ENCODE results near the gene ATN1. TPM values are rescaled to one million over a fixed set of nuclear protein-coding genes. Genes with fewer than 3 reads are reported as not detected.

The ATN1 gene
- total and polyA plus RNA-seq, 9 of the 15 experiments (the other 6 are each of a cell fraction or from before 2014, with no cell fraction given) = 0.15 to 49.8 (median 2.7) TPM

GRCh38 chr12:6890789-6891645 is 36.7 kb upstream of the ATN1 start (continued):
- TF ChIP-seq, protein P1, sequence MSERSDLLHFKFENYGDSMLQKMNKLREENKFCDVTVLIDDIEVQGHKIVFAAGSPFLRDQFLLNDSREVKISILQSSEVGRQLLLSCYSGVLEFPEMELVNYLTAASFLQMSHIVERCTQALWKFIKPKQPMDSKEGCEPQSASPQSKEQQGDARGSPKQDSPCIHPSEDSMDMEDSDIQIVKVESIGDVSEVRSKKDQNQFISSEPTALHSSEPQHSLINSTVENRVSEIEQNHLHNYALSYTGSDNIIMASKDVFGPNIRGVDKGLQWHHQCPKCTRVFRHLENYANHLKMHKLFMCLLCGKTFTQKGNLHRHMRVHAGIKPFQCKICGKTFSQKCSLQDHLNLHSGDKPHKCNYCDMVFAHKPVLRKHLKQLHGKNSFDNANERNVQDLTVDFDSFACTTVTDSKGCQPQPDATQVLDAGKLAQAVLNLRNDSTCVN (CRISPR knock-in tag; IDR thresholded peaks at IDR 0.05) = no peak
- TF ChIP-seq KDM4B (IDR thresholded peaks at IDR 0.05; ENCODE audit: borderline replicate concordance in 2 of 2, low read depth in 1 of 2) = no peak
- peak; percentile 93 for TF ChIP-seq POLR2H (tag; IDR thresholded peaks at IDR 0.05; ENCODE audit: low read depth)
- 0 out of 2 replicates have a peak, but pooled peaks have one; percentile 17 for TF ChIP-seq PKNOX1 (IDR thresholded peaks at IDR 0.05)
- TF ChIP-seq C11orf30 (IDR thresholded peaks at IDR 0.05; ENCODE audit: low read depth) = peak; percentile 96
- peak; percentile 85 for TF ChIP-seq KDM5B (IDR thresholded peaks at IDR 0.05; ENCODE audit: insufficient replicate concordance, low read depth, low read length)
- TF ChIP-seq DDX20 (tag; IDR thresholded peaks at IDR 0.05; ENCODE audit: low read depth) = no peak
- no peak for TF ChIP-seq FUS (optimal IDR thresholded peaks at IDR 0.05; ENCODE audit: low read depth, low read length)
- TF ChIP-seq ZBTB40 (IDR thresholded peaks at IDR 0.05) = peak; percentile 21; the same call in 1 of the 2 replicates
- TF ChIP-seq ZBTB40 (CRISPR knock-in tag; IDR thresholded peaks at IDR 0.05) = no peak
- no peak for TF ChIP-seq ARNT (IDR thresholded peaks at IDR 0.05)
- no peak for TF ChIP-seq HDGF (IDR thresholded peaks at IDR 0.05)
- no peak for TF ChIP-seq PTTG1 (tag; IDR thresholded peaks at IDR 0.05; ENCODE audit: low read depth)
- no peak for TF ChIP-seq BCL6 (CRISPR knock-in tag; IDR thresholded peaks at IDR 0.05)

All from K562 (cell line).